ENCODE measurements around the gene C2orf68.
A peak's percentile ranks its signal among the peaks of the same experiment; 100 is the strongest.
"Not testable (repeated sequence)": the region's sequence is repeated elsewhere in the genome, so short reads cannot be mapped to it uniquely, and the experiment has no call there.

C2orf68 gene

DNA sequence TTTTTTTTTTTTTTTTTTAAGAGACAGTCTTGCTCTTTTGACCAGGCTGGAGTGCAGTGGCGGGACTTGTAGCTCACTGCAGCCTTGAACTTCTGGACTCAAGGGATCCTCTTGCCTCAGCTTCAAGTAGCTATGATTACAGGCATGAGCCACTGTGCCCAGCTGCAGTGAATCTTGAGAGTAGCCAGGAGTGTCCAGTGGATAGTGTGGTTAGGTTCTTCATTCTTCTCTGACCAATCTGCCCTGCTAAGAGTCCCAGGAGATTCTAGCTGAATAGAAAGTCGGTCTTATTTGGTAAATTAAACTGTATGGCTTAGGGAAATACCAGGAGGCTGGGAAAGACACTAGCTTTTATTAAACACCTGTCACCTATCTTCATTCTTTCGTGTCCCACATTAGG is 19.4 kb upstream of the C2orf68 start:
- no peak for DNase-seq (ENCODE audit: low spot score)

DNA sequence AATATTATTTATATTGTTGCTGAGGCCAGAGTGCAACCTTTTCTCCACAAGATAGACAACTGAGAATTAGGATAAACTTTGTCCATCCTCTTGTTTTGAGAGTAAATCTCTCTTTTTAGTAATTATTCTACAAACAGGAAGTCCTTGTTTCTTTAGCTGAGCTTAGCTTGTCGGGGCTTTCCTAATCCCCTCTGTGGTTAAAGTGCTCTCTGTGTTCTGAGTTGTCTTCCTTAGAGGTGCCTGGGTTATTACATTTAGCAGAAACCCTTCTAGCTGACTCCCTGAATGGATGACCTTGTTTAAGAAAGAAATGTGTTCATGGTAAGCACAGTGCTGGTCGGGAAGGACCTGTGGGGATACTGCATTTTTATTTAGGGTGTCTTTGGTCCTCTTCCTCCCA is 16.8 kb upstream of the C2orf68 start:
- DNase-seq (ENCODE audit: low spot score) = no peak

DNA sequence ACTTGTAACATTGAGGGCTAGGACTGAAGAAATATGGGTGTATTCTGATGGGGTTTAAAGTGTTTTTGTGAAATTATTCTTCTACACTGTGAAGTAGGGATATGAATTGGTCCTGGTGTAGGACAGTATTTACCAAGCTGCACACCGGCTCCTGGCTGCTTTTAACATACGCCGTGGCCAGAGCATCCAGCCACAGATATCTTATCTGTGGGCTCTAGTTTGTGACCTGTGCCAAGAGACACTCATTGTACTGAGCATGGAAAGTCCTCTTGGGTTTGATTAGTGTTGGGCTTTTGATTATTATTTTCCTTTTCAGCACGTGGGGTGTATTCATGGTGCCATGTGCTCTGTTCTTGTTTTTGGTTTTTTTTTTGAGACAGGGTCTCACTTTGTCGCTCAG is 12.1 kb upstream of the C2orf68 start:
- no peak for DNase-seq (ENCODE audit: low spot score)

DNA sequence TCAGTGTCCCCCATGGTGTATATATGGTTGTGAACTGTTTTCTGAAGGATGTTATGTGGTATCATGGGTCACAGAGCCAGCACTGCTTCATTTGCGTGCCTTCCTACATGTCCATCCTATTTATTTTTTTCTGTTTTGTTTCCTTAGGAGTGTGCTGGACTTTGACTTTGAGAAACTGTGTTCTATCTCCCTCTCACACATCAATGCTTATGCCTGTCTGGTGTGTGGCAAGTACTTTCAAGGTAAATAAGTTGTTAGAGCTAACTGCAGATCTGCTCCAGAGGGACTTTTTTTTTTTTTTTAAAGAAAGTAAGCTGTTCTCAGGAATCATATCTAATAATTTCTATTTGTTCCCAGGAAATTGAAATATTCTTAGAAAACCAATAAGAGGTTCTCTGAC is 9.5 kb upstream of the C2orf68 start:
- DNase-seq (ENCODE audit: low spot score) = no peak

DNA sequence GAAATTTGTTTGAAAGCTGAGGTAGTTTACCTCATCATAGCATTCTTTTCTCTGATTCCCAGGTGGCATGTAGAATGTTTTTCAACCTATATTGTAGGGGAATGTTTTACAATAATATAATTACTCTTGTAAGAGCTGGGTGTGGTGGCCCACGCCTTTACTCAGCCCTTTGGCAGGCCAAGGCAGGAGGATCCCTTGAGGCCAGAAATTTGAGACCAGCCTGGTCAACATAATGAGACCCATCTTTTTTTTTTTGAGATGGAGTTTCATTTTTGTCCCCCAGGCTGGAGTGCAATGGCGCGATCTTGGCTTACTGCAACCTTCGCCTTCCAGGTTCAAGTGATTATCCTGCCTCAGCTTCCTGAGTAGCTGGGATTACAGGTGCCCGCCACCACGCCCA is 7.8 kb upstream of the C2orf68 start:
- DNase-seq (ENCODE audit: low spot score) = no peak

DNA sequence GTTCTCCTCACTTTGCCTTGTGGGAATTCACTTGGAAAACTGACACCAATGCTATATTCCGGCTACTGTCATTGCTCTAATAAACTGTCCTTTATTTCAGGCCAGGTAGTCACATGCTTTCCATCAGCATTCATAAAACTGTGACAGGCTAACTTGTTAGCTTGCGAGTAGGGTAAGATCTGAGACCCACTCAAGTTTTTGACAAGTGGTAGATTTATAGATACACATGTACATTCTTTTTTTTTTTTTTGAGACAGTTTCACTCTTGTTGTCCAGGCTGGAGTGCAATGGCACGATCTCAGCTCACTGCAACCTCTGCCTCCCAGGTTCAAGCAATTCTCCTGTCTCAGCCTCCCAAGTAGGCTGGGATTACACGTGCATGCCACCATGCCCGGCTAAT is 5.9 kb upstream of the C2orf68 start:
- DNase-seq (ENCODE audit: low spot score) = not testable (repeated sequence)

DNA sequence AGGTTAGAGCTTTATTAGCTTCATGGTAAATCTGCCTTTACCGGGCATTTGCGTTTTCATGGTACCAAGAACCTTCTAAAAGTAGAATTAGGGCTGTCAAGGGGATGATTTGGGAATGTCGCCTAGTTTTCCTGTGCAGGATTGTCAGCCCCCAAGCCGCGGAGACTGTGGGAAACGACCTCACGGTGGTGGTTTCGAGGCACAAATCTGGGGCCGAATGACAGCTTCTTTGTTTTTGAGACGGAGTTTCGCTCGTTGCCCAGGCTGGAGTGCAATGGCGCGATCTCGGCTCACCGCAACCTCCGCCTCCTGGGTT is 3.5 kb upstream of the C2orf68 start:
- DNase-seq (ENCODE audit: low spot score) = no peak

DNA sequence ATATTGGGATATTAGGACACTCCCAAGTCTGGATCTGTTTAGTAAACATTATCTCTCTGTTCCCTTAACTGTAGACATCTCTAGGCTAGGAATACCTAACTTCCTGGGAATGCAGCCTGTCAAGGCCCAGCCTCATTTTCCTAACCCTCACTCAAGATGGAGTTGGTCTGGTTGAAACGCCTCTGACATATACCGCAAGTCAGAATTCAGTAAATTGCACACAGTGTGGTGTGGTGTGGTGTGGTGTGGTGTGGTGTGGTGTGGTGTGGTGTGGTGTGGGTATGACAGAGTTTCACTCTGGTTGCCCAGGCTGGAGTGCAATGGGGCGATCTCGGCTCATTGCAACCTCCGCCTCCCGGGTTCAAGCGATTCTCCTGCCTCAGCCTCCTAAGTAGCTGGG is 2.9 kb upstream of the C2orf68 start:
- not testable (repeated sequence) for DNase-seq (ENCODE audit: low spot score)

DNA sequence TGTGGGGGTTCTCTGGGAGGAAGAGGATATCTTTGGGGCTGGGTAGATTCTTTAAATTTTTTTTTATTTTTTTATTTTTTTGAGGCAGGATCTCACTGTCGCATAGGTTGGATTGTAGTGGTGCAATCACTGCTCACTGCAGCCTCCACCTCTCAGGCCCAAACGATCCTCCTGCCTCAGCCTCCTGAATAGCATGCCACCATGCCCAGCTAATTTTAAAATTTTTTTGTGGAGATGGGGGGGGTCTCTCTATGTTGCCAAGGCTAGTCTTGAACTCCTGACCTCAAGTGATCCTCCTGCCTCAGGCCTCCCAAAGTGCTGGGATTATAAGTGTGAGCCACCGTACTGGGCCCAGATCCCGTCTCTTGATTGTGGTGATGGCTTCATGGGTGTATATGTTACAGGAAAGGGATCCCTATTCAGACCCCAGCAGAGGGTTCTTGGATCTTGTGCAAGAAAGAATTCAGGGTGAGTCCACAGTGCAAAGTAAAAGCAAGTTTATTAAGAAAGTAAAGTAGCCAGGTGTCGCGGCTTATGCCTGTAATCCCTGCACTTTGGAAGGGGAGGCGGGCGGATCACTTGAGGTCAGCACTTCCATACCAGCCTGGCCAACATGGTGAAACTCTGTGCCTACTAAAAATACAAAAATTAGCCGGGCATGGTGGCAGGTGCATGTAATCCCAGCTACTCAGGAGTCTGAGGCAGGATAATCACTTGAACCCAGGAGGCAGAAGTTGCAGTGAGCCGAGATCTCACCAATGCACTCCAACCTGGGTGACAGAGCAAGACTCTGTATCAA is 2.0 kb upstream of the C2orf68 start:
- no peak for DNase-seq (ENCODE audit: low spot score)

DNA sequence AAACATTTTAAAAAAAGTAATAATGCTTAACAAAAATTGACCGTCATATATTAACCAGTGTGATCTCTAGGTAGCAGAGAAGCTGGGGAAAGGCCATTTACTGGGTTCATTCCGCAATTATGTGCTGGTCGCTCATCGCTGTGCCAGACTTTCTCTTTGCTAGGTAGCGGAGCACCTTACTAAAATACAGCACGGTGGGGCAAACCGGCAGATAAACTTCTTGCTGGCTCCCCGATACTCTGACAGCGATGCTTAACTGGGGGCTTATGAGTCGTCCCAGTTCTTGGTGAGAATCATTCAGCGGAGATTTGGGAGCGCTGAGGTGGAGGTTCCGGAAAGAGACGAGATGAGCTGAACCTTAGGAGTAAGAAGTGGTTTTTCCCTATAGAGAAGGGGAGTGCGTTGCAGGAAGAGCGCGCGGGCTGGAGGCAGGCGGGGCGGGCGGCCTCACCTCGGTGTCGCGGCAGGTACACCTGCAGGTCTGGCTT is 605 bp downstream of the C2orf68 start:
- DNase-seq (ENCODE audit: low spot score) = no peak

DNA sequence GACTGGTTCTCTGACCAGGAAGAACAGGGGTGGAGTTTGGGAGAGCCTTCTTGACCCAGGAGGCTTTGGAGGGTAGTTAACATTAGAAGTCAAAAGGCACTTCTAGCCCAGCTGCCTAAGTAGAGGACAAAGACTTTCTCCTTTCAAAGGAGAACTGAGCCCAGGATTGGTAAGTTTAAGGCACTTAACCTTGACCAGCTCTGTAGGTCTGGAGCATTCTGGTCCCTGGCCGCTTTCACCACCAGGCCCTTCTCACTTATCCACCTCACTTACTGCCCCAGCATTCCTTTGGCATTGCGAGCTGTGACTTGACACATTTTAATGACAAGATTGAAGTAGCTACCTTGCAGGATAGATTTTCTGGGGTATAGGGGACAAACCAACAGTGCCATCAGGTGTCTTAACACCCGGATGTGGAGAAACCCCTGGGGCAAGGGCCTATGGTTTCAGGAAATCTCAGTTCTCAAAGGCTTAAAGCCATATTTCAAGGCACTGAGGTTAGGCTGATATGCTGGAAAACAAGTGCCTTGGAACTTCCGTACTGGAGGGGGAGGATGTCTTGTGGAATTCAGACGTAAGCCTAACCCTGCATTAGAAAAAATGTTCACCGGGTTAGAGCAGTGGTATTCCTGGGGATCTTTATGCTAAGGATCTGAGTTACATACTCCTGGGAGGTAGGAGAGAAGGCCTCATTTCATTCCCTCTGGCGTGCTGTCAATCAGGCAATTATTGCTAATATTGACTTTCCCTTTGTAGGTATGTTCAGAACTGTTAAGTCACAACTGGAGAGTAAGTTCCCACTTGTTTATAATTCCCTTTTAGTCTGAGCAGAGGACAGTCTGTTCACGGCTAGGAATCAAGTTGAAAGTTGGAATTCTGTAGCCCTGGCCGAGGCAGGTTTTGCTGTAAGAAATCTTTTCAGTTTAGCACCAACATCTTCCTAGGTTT is 4.3 kb downstream of the C2orf68 start:
- DNase-seq (ENCODE audit: low spot score) = no peak

DNA sequence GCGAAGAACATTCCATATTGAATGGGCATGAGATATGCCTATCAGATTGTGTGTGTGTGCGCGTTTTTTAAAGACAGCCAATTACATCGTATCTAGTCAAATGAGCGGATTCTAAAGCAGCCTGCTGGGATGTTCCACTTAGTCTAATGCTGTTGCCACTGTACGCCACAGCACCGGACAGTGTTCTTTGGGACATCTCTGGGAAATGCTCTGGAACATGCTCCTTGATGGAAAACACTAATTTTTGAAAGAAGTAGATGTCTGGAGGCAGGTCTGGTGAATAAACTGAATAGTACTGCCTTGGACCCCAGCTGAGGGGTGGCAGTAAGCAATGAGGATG is 5.8 kb downstream of the C2orf68 start:
- no peak for DNase-seq (ENCODE audit: low spot score)

DNA sequence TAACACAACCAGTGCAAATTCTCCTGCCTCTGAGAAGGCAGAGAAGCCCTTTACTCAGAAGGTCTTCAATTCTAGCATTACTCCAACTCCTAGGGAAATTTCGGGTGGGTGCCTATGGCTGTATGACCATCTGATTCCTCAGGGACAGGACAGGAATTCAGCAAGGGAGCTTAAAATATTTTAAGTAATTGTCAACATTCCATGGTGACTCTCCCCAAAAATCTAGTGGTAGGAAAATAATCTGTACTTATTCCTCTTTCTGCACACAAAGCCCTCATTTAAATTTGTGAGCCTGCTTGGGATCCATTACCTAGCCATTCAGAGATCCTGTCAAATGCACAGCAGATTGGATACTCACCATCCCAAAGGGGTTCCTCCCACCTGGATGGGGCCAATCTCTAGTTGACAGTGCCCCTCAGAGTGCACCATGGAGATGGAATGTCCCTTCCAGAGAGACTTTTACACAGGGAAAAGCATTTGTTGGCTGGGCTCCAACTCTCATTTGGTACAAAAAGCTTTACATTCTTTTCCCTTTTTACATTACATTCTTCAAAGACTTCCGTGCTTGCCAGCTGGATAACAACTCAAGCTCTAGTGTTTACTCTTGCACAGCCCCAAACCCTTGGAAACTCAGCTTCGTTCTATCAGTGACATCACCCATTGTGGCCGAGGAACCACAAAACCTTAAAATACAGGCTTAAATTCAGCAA is 6.3 kb downstream of the C2orf68 start:
- DNase-seq (ENCODE audit: low spot score) = no peak

DNA sequence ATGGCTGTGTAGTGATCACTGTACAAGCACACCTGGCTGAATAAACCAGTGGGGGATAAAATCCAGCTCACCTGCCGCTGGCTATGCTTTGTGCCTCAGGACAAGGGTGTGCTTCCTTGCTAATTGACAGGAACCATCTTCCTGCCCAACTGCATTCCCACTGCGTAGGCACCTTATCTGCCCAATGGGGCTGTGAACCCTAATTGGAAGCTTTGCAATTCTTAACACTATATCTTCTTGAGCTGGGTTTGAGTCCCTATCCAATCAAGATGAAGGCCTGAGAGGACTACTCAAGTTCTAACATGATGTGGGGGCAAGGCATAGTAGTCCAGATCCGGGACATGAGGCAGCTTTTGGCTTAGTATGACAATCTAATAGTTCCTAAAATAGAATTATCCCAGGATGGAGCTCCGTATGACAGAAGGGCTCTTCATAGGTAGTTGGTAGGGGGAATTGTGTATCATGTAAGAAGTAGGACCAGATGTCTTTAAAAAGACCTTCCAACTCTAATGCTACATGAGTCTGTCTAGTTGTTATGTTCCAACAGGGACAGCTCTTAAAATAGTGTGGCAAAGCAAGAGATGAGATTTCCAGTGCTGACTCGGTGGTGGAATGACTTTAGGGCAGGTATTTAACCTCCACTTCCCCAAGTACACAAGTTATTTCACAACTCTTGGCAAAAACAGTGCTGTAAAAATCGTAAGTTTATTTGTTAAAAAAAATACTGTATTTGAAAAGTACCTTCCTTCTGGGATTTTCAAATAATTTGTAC is 7.1 kb downstream of the C2orf68 start:
- no peak for DNase-seq (ENCODE audit: low spot score)

DNA sequence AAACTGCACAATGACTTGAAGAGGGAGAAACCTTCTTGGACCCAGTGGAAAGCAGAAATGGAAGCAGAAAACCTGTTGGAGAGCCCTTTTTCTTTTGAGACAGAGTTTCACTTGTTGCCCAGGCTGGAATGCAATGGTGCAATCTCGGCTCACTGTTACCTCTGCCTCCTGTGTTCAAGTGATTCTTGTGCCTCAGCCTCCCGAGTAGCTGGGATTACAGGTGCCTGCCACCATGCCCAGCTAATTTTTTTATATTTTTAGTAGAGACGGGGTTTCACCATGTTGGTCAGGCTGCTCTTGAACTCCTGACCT is 7.8 kb downstream of the C2orf68 start:
- DNase-seq (ENCODE audit: low spot score) = not testable (repeated sequence)

DNA sequence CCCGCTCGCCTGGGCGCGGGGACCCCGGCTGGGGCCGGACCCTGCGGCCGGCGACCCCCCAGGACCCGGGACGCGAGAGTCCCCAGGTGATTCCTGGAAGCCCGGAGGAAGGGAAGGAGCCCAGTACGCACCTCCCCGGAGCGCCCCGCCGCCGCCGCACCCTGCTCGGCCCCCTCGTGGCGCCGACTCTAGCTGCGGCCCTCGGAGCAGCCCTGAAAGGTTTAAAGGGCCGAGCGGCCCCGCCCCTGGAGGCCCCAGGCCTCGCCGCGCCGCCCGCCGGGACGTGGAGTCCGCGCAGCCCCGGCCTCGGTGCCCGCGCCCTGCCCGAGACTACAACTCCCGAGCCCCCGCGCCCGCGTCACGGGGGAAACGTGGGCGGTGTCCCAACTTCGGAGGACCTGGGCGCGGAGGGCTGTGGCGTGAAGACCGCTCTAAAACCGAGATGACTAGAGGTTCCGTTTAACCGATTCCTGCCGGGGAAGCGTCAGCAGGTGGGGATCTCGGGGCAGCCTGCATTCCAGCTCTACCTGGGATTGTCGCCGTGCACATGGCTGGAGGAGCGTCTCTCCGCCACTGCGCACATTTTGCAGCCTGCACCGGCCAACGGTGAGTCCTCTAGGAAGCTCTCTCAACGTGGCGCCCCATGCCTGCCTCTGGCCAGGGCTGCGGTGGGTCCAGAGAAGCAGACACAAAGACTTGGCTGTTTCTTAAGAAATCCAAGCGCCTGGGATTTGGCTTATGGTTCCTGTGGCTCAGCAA is 9.2 kb downstream of the C2orf68 start, which contains the start of gene TMEM150A:
TMEM150A (minus strand) TSS at position 223 of the 759 bp plus-strand sequence. CDS start 750 bp downstream, outside the sequence.
- peak; percentile 94 for DNase-seq (ENCODE audit: low spot score)

DNA sequence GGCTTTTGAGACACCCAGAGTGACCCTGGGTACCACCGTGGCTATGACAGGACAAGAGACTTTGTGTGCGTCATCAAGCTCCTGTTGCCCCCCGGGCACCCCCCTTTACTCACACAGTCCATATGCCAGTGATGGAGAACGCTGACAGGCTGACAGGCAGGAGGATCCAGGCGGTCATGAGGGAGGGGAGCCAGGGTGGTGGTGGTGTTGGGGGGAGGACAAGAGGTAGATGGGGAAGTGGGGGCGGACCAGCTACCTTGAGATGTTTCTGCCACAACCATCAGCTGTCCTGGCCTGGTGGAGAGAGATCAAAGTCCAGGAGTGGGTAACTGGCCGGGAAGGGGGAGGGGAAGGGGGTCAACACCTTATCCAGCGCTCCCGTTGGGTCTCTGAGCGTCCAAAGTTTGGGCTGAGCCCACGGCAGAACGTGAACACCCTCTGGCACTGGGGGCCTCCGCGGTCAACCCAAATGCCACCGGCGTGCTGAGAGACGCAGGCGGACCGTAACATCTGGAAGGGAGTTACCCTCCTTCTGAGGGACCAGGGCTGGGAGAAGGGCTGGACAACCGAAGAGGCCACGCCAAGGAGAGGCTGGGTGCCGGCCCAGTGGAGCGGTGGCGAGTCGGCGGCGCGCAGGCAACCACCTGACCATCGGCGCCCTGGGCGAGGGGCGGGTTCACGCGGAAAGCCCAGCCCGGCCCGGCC is 9.9 kb downstream of the C2orf68 start:
- DNase-seq (ENCODE audit: low spot score) = peak; percentile 74

DNA sequence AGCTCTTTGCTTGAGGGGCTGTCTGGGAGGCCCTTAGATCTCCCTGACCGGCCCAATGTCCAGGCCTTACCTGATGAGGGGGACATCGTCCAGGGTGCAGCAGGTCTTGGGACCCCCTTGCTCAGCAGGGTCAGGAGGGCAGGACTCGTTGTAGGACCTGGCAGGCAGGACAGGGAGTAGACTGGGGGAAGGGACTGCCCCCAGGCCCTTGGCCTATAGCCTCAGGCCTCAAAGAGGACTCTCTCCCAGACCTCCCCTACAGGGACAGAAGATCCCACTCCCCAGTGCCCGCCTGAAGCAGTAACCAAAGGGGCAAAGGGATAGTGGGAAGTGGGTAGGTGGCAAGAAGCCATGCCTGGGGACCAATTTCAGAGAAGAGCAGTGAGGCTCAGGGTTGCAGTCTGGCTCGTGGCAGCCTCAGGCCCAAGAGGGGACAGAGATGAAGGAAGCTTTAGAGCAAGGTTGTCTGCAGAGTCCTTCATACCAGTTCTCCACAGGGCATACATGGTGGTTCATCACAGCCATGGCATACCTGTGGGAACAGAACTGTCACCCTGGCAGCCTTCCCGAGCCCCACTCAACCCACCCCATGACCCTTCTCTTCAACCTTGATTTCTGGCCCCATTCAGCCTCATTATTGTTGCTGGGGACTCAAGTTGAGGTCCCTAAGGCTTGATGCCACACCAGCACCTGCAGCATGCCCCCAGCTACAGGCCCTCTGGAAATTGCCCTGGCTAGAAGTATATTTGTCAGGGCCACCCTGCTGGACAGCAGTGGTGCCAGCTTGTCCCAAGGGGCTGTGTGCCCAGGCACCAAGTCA is 10.7 kb downstream of the C2orf68 start:
- DNase-seq (ENCODE audit: low spot score) = no peak

DNA sequence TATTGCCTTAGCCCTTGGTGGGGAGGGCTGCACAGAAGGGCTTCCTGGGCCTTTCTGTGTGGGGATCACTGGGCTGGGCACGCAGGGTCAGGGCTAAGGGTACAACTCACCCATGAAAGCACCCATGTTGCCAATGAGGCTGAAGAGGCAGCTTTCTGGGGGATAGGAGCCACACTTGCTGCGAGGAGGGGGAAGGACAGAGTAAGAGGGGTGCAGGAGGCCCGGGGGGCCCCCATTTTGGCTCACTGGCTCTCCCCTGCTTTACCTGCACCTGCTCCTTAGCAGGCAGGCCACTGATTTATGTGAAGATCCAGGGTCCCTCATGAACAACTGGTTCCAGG is 11.7 kb downstream of the C2orf68 start:
- DNase-seq (ENCODE audit: low spot score) = no peak
